Karpas-422 (cell line): ENCODE measurements around the gene RPL10. TPM values are rescaled to one million over a fixed set of nuclear protein-coding genes. Genes with fewer than 3 reads are reported as not detected.

ENCODE experiments used
- DNase-seq: peaks from one replicate; pipeline ENCODE4 v3.0.0-alpha.2; 2015
- H2AFZ ChIP-seq: fragments of 200-600 bp; sonication (generic); 2 replicates; pipeline ENCODE4 v1.6.1; 2014; ENCODE audit warnings: antibody characterized with exemption, low read length, mixed read lengths
- H3K27ac ChIP-seq: fragments of 200-600 bp; sonication (generic); 2 replicates; pipeline ENCODE4 v1.5.1; 2014; ENCODE audit warnings: mild to moderate bottlenecking, low read length, moderate library complexity
- H3K27me3 ChIP-seq: fragments of 200-600 bp; sonication (generic); 2 replicates; pipeline ENCODE4 v1.6.1; 2014; ENCODE audit warnings: low read length, mixed read lengths
- H3K36me3 ChIP-seq: fragments of 200-600 bp; sonication (generic); 2 replicates; pipeline ENCODE4 v1.6.1; 2014; ENCODE audit warnings: low read length, mixed read lengths; ENCODE audit not compliant: insufficient read depth
- H3K4me1 ChIP-seq: fragments of 200-600 bp; sonication (generic); 2 replicates; pipeline ENCODE4 v1.6.1; 2014; ENCODE audit warnings: mild to moderate bottlenecking, low read length, mixed read lengths
- H3K4me2 ChIP-seq: fragments of 200-600 bp; sonication (generic); 2 replicates; pipeline ENCODE4 v1.6.1; 2014; ENCODE audit warnings: low read length, low read depth, mild to moderate bottlenecking; ENCODE audit not compliant: poor library complexity, severe bottlenecking
- H3K4me3 ChIP-seq: fragments of 200-600 bp; sonication (generic); 2 replicates; pipeline ENCODE4 v1.5.1; 2014; ENCODE audit warnings: mild to moderate bottlenecking, antibody characterized with exemption, low read length, mixed read lengths
- H3K79me2 ChIP-seq: fragments of 200-600 bp; sonication (generic); 2 replicates; pipeline ENCODE4 v1.6.1; 2014; ENCODE audit warnings: mild to moderate bottlenecking, low read length, mixed read lengths
- H3K9ac ChIP-seq: fragments of 200-600 bp; sonication (generic); 2 replicates; pipeline ENCODE4 v1.6.0; 2014; ENCODE audit warnings: low read length
- H3K9me2 ChIP-seq: fragments of 200-600 bp; sonication (generic), shearing (Covaris generic); replicated peaks from 2 replicates; pipeline ENCODE4 v1.6.0; 2014; ENCODE audit warnings: mild to moderate bottlenecking, low read length, moderate library complexity; ENCODE audit not compliant: insufficient read depth
- H3K9me3 ChIP-seq: fragments of 300-700, 200-600 bp; sonication (generic); 2 replicates; pipeline ENCODE4 v1.6.1; 2014; ENCODE audit warnings: low read length, mixed read lengths
- H4K20me1 ChIP-seq: fragments of 200-600 bp; sonication (generic); 2 replicates; pipeline ENCODE4 v1.6.1; 2014; ENCODE audit warnings: mild to moderate bottlenecking, antibody characterized with exemption, low read length, low read depth; ENCODE audit not compliant: insufficient read depth
- total RNA-seq: library from RNA; depleted of rRNA; stranded (reverse); fragments of >200 nt; shearing (Covaris generic); gene quantifications from 2 replicates; pipeline ENCODE4 v1.2.3, GENCODE V29; 2014; ENCODE audit warnings: low replicate concordance

Gene RPL10
- total RNA-seq, 1 experiment from 2014 or later, result 4,432 TPM

DNA sequence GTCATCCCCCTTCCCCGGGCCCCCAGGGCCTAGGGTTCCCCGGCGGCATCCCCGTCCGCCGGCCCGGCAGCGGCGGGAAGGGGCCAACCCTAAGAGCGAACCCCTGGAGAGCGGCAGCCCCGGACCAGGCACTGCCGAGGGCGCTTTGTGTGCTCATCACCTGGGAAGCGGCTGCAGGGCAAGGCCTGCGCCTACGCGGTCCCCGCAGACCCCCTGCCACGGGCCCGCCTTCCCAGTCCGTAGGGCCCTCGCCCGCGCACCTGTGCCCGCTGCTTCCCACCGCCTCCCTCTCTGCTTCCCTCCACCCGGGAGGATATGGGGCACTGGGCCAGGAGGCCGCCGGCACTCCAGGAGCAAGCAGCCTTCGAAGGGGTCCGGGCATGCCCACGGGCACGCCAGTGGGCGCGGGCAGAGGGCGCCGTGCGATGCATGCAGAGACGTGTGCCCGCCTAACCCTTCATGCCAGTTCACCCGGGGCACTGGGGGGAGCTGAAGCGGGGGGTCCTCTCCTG lies 26.3 kb upstream of the RPL10 start:
- Histone ChIP-seq H3K79me2 (peaks cover 18% of the 10 kb centered on the region), H3K9ac (peak overlapping the region; percentile 27; the same call in 1 of the 2 replicates), H3K4me1 (peaks cover 30% of the 10 kb centered on the region), H3K27me3 (no peaks in the 10 kb centered on the region), H3K27ac (no peak overlapping the region), H3K4me3 (peak overlapping the region; percentile 45; the same call in 1 of the 2 replicates), H2AFZ (no peak overlapping the region), H3K4me2 (peak overlapping the region; percentile 56), H4K20me1 (no peaks in the 10 kb centered on the region), H3K36me3 (no peaks in the 10 kb centered on the region), H3K9me3 (no peaks in the 10 kb centered on the region), H3K9me2 (no peaks in the 10 kb centered on the region)
- DNase-seq, result no peak

DNA sequence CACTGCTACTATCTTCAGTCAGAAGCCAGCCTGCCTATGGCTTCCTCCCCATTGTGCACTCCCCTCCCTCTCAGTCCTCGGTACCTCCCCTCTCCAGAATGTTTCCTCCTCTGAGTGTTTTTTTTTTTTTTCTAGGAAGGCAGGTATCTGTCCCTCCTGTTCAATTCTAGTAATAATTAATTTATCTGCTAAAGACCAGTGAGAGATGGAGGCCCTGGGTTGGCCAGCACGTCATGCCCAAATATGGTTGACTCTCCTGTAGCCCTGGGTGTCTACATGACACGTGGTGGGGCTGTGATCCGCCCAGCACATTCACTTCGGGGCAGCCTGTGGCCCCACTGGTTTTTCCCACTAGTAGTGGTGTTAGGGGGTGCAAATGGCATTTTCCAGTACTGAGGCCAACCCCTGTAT lies 25.6 kb upstream of the RPL10 start:
- Histone ChIP-seq H3K79me2 (peaks cover 18% of the 10 kb centered on the region), H3K27ac (no peak overlapping the region), H2AFZ (no peak overlapping the region), H3K4me1 (peaks cover 35% of the 10 kb centered on the region), H3K4me3 (no peak overlapping the region), H4K20me1 (no peaks in the 10 kb centered on the region), H3K36me3 (no peaks in the 10 kb centered on the region), H3K9me3 (no peaks in the 10 kb centered on the region), H3K9ac (no peak overlapping the region), H3K4me2 (no peak overlapping the region), H3K27me3 (no peaks in the 10 kb centered on the region), H3K9me2 (no peaks in the 10 kb centered on the region)
- DNase-seq, result peak; percentile 56

DNA sequence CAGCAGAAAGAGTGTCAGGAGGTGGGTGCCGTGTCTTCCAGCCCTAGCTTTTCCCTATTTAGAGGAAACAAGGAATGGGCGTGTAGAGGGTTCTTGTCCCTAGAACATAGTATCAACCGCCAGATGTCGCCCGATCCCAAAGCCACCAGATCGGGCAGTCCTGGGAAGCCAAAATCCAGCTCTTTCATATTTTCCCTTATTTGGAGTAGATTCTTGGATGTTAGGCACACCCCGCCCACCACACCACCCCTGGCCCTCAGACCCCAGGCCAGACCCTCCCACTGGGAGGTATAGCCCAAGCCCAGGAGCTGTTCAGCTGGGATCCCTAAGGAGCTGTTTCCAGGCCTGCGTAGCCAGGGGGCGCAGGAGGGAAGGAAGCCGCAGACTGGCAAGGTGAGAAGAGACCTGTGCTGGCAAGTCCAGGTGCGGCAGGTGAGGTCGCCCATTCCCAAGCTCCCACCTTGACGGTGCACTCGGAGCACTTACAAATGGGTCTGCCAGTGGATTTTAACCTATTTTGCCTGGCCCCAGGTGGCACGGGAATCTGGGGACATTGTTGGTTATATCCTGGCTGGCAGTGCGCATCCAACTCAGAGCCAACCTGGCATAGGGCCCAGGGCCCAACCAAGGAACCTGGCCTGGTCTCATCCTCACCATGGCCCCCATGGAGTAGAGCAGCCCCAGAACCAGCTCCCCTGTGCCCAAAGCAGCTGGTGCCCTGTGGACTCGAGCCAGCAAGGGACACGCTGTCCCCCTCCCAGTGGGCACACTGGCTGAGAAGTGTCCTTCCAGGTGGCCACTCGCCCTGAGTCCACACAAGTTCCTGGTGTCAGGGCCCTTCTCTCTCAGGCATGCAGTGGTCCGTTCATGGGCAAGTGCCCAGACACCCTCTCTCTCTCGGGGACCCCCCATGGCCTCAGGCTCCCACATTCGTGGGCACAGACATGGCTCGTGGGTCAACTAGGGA lies 24.6 kb upstream of the RPL10 start:
- peak overlapping the region; percentile 50; the same call in 1 of the 2 replicates for H3K4me3 ChIP-seq
- DNase-seq, result peak; percentile 57

DNA sequence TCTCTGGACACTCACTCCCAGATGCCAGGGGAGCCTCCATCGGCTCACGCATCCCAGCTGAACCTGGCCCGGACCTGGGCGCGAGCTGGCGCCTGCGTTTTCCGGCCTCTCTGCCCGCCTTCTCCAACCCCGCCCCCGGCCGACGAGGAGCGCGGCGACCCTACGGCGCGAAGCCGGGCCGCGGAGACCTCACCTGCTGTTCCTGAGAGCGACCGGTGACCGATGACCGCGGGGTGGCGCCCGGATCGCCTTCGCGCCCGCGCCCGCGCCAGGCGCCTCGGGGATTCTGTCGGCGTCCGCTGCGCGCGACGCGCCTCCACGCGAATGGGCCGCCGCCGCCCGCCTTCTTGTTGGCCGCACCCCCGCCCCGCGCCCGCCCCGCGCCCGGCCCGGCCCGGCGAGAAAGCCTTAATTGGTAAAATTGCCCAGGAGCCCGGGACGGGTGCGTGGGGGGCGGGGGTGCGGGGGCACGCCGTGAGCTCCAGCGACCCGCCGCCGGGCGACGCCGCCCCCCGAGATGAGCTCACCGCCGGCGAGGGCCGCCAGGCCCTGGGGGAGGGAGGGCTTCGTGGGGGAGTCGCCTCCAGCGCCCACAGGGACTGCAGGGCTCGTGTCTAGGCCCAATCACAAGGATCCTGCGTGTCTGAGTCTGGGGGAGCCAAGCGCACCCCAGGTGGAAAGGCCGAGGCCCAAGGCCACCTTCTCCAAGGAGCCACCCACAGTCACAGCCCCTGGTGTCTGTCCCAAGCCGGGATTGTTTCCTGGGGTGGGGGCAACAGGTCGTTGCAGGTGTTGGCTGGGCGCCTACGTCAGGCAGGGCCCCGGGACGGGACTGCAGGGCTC lies 23.6 kb upstream of the RPL10 start, which contains the start of gene FLNA:
FLNA (minus strand) TSS at position 322 of the 843 bp plus-strand sequence. CDS start 3,389 bp downstream, outside the sequence.
- Histone ChIP-seq H3K4me3 (peak within 1 kb of the TSS; percentile 50; the same call in 1 of the 2 replicates), H3K9me2 (no peaks in the 10 kb centered on the region), H3K4me1 (peaks cover 32% of the 10 kb centered on the region), H2AFZ (no peak within 1 kb of the TSS; the same call in 1 of the 2 replicates), H3K4me2 (peak within 1 kb of the TSS; percentile 56), H3K27ac (no peak within 1 kb of the TSS), H3K9ac (peak within 1 kb of the TSS; percentile 33), H4K20me1 (no peaks in the 10 kb centered on the region), H3K27me3 (no peaks in the 10 kb centered on the region), H3K36me3 (no peaks in the 10 kb centered on the region), H3K79me2 (peaks cover 12% of the 10 kb centered on the region), H3K9me3 (no peaks in the 10 kb centered on the region)
- DNase-seq, result no peak

More for the DNA sequence above, 24.6 kb upstream of the RPL10 start:
- no peaks in the 10 kb centered on the region for H4K20me1 ChIP-seq
- no peaks in the 10 kb centered on the region for H3K27me3 ChIP-seq
- H3K4me2 ChIP-seq, result peak overlapping the region; percentile 56
- no peak overlapping the region for H3K27ac ChIP-seq
- peaks cover 40% of the 10 kb centered on the region for H3K4me1 ChIP-seq
- H3K36me3 ChIP-seq, result no peaks in the 10 kb centered on the region
- H3K9me2 ChIP-seq, result no peaks in the 10 kb centered on the region
- H3K79me2 ChIP-seq, result peaks cover 17% of the 10 kb centered on the region
- H2AFZ ChIP-seq, result no peak overlapping the region; the same call in 1 of the 2 replicates
- peak overlapping the region; percentile 33 for H3K9ac ChIP-seq
- H3K9me3 ChIP-seq, result no peaks in the 10 kb centered on the region

DNA sequence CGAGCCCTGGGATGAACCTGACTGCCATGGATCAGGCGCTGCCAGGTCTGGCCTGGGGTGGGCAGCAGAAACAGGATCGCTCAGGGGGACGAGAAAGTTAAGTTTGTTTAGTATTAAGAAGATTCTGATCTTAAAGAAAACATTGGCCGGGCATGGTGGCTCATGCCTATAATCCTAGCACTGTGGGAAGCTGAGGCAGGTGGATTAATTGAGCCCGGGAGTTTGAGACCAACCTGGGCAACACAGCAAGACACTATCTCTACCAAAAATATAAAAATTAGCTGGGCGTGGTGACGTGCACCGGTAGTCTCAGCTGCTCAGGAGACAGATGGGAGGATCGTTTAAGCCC lies 23.0 kb upstream of the RPL10 start:
- H2AFZ ChIP-seq, result no peak overlapping the region
- H3K4me1 ChIP-seq, result peaks cover 30% of the 10 kb centered on the region
- no peaks in the 10 kb centered on the region for H3K27me3 ChIP-seq
- H3K36me3 ChIP-seq, result no peaks in the 10 kb centered on the region
- no peak overlapping the region for H3K4me2 ChIP-seq
- H3K9ac ChIP-seq, result no peak overlapping the region
- H4K20me1 ChIP-seq, result no peaks in the 10 kb centered on the region
- no peaks in the 10 kb centered on the region for H3K9me3 ChIP-seq
- DNase-seq, result no peak
- H3K27ac ChIP-seq, result no peak overlapping the region
- no peak overlapping the region for H3K4me3 ChIP-seq
- no peaks in the 10 kb centered on the region for H3K9me2 ChIP-seq
- H3K79me2 ChIP-seq, result peaks cover 12% of the 10 kb centered on the region

DNA sequence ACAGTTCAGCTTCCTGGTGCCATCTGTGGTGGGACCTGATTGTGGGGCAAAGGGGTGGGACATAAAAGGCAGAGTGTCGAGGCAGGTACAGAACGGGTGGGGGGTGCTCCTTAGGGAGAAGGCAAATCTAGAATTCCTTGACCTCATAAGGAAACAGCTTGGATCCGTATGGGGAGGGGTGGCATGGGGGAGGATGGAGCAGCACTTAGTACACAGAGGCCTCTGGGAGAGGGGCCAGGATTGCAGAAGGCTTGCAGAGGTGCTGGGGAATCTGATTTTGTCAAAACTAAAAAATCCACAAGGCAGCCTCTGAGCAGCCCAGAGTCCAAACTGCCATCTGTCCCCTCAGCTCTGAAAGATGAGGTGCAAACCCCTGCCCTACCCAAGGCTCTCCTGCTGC lies 21.4 kb upstream of the RPL10 start:
- H3K4me2 ChIP-seq, result no peak overlapping the region
- no peaks in the 10 kb centered on the region for H3K9me2 ChIP-seq
- H2AFZ ChIP-seq, result no peak overlapping the region
- no peak overlapping the region for H3K27ac ChIP-seq
- H3K4me1 ChIP-seq, result peaks cover 33% of the 10 kb centered on the region
- H3K4me3 ChIP-seq, result no peak overlapping the region
- no peak overlapping the region for H3K9ac ChIP-seq
- no peaks in the 10 kb centered on the region for H3K9me3 ChIP-seq
- no peak for DNase-seq
- H3K36me3 ChIP-seq, result no peaks in the 10 kb centered on the region
- H4K20me1 ChIP-seq, result no peaks in the 10 kb centered on the region
- peaks cover 11% of the 10 kb centered on the region for H3K79me2 ChIP-seq
- H3K27me3 ChIP-seq, result no peaks in the 10 kb centered on the region

DNA sequence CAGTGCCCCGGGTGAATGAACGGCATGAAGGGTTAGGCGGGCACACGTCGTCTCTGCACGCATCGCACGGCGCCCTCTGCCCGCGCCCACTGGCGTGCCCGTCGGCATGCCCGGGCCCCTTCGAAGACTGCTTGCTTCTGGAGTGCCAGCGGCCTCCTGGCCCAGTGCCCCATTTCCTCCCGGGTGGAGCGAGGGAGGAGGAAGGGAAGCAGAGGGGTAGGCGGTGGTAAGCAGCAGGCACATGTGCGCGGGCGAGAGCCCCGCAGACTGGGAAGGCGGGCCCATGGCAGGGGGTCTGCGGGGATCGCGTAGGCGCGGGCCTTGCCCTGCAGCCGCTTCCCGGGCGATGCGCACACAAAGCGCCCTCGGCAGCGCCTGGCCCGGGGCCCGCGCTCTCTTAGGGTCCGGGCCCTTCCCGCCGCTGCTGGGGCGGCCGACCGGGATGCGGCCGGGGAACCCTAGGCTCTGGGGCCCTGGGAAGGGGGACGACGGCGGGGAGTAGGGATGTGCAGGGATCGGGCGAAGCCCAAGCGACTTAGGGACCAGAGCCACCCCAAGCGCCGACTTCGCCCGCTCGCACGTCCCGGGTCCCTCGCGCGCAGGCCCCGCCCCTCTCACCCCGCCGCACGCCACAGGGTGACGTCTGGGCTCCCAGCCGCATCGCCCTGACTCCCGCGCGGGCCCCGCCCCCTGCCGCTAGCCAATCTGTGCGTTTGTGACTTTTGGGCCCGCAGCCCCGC lies 19.9 kb upstream of the RPL10 start:
- H4K20me1 ChIP-seq, result no peaks in the 10 kb centered on the region
- H3K4me2 ChIP-seq, result peak overlapping the region; percentile 84
- H3K27me3 ChIP-seq, result no peaks in the 10 kb centered on the region
- peak; percentile 63 for DNase-seq
- H3K36me3 ChIP-seq, result no peaks in the 10 kb centered on the region
- peaks cover 11% of the 10 kb centered on the region for H3K79me2 ChIP-seq
- H3K27ac ChIP-seq, result peak overlapping the region; percentile 70
- H3K9me2 ChIP-seq, result no peaks in the 10 kb centered on the region
- H3K9me3 ChIP-seq, result no peaks in the 10 kb centered on the region
- peaks cover 28% of the 10 kb centered on the region for H3K4me1 ChIP-seq
- H3K9ac ChIP-seq, result peak overlapping the region; percentile 83
- no peak overlapping the region for H2AFZ ChIP-seq
- peak overlapping the region; percentile 66 for H3K4me3 ChIP-seq
